Trophoblast cell (in vitro differentiated cells and primary cell): ENCODE measurements around the gene OVCA2.

Experiments
- DNase-seq, 2 donors: peaks; one replicate each; pipeline ENCODE4 v3.0.0-alpha.2; 2016
- H2AFZ ChIP-seq: 2 replicates; pipeline ENCODE4 v1.6.1; 2013; ENCODE audit warnings: low read length, moderate library complexity, mild to moderate bottlenecking; ENCODE audit not compliant: insufficient read depth, poor library complexity
- H2AK5ac ChIP-seq: 2 replicates; pipeline ENCODE4 v1.6.1; 2013; ENCODE audit warnings: mild to moderate bottlenecking, low read length
- H2BK120ac ChIP-seq: 2 replicates; pipeline ENCODE4 v1.6.1; 2013; ENCODE audit warnings: low read length, mild to moderate bottlenecking, moderate library complexity; ENCODE audit not compliant: insufficient read depth, poor library complexity
- H2BK12ac ChIP-seq: 2 replicates; pipeline ENCODE4 v1.6.1; 2013; ENCODE audit warnings: mild to moderate bottlenecking, low read length, moderate library complexity
- H2BK5ac ChIP-seq: 2 replicates; pipeline ENCODE4 v1.6.1; 2013; ENCODE audit warnings: low read length, low read depth, moderate library complexity, mild to moderate bottlenecking; ENCODE audit not compliant: poor library complexity
- H3K14ac ChIP-seq: 2 replicates; pipeline ENCODE4 v1.6.1; 2013; ENCODE audit warnings: mild to moderate bottlenecking, low read length
- H3K18ac ChIP-seq: 2 replicates; pipeline ENCODE4 v1.6.1; 2013; ENCODE audit warnings: mild to moderate bottlenecking, low read length
- H3K23ac ChIP-seq: 2 replicates; pipeline ENCODE4 v1.6.1; 2013; ENCODE audit warnings: low read length
- H3K27ac ChIP-seq: 2 replicates; pipeline ENCODE4 v1.5.1; 2013; ENCODE audit warnings: low read depth, mild to moderate bottlenecking, inconsistent platforms, low read length, moderate library complexity
- H3K27me3 ChIP-seq: 2 replicates; pipeline ENCODE4 v1.6.1; 2013; ENCODE audit warnings: inconsistent platforms, mild to moderate bottlenecking, low read length, moderate library complexity; ENCODE audit not compliant: insufficient read depth
- H3K36me3 ChIP-seq, 2 experiments: 1 replicate in 1 of 2; 2 replicates in 1 of 2; pipeline ENCODE4 v1.6.1; 2013; ENCODE audit warnings: low read length in 2 of 2, mild to moderate bottlenecking in 2 of 2, moderate library complexity in 1 of 2; ENCODE audit not compliant: insufficient read depth in 2 of 2, control insufficient read depth in 1 of 2
- H3K4ac ChIP-seq: 2 replicates; pipeline ENCODE4 v1.6.1; 2013; ENCODE audit warnings: low read depth, mild to moderate bottlenecking, low read length, moderate library complexity
- H3K4me1 ChIP-seq, 2 experiments: 1 replicate in 1 of 2; 2 replicates in 1 of 2; pipeline ENCODE4 v1.6.1; 2013; ENCODE audit warnings: low read length in 2 of 2, mild to moderate bottlenecking in 2 of 2, moderate library complexity in 1 of 2; ENCODE audit not compliant: insufficient read depth in 2 of 2, control insufficient read depth in 1 of 2
- H3K4me2 ChIP-seq: 2 replicates; pipeline ENCODE4 v1.6.1; 2013; ENCODE audit warnings: inconsistent platforms, mild to moderate bottlenecking, low read length, moderate library complexity
- H3K4me3 ChIP-seq: 2 replicates; pipeline ENCODE4 v1.5.1; 2013; ENCODE audit warnings: mild to moderate bottlenecking, low read depth, low read length, inconsistent platforms
- H3K79me1 ChIP-seq: one replicate; pipeline ENCODE4 v1.6.1; 2013; ENCODE audit warnings: low read length
- H3K79me2 ChIP-seq: 2 replicates; pipeline ENCODE4 v1.6.1; 2013; ENCODE audit warnings: low read length, mild to moderate bottlenecking; ENCODE audit not compliant: control insufficient read depth, insufficient read depth, poor library complexity
- H3K9ac ChIP-seq: 2 replicates; pipeline ENCODE4 v1.6.1; 2013; ENCODE audit warnings: mild to moderate bottlenecking, low read length
- H3K9me3 ChIP-seq: 2 replicates; pipeline ENCODE4 v1.6.1; 2013; ENCODE audit warnings: low read depth, mild to moderate bottlenecking, control low read depth, inconsistent platforms, low read length; ENCODE audit not compliant: insufficient read depth
- H4K12ac ChIP-seq: 2 replicates; pipeline ENCODE4 v1.6.1; 2013; ENCODE audit warnings: low read depth, mild to moderate bottlenecking, low read length, moderate library complexity
- H4K8ac ChIP-seq: 2 replicates; pipeline ENCODE4 v1.6.1; 2013; ENCODE audit warnings: low read depth, mild to moderate bottlenecking, low read length, moderate library complexity
- H4K91ac ChIP-seq: one replicate; pipeline ENCODE4 v1.6.1; 2013; ENCODE audit warnings: low read depth, mild to moderate bottlenecking, low read length, moderate library complexity
- WGBS: extraction: QIAGEN DNeasy Blood & Tissue Kit; methylation state at CpG from one replicate; pipeline ENCODE4 v1.1.7; 2013; ENCODE audit warnings: missing lambda C conversion rate; ENCODE audit not compliant: insufficient read length, insufficient coverage; ENCODE audit errors: extremely low coverage; 5-methylcytosine and 5-hydroxymethylcytosine counted together

The OVCA2 gene

DNA sequence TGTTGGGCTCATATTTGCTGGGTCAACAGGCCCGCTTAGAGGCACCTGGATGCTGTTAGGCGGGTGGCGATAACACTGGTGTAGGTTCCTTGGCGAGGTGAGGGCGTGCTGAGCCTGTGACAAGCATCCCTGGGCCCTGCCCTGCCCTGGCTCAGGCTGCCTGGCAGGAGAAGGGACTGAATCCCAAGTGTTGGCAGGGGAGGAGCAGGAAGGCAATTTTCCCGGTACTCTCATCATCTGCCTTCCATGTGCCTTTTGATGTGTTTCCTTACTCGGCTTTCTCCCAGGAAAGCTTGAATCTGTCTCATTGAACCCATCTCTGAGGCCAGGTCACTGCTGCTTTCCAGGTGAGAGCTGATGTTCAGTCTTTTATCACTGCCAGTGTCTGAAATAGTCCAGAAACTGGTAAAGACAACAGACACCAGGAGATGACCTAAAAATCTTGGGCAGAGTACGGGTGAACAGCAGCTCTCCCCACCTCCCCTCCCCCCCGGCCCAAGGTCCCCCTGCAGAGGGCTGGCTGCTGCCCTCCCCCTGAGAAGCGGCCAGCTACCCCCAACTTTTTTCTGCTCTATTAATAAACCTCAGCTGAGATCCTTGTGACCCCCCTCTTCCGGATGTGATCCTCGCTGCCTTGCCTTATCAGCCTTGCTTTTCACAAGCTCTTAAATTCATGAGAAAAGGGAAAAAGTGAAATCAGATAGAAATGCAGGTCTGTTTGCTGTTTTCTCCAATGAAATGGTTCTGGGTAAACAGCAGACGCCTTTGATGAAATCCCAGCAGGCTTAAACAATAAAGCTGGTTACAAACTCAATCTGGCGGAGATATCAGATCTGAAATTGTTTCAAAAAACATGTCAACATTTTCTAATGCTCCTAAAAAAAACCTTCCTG is 45.7 kb upstream of the OVCA2 start:
- Histone ChIP-seq H2AK5ac (no peak overlapping the region), H3K79me2 (no peaks in the 10 kb centered on the region), H2BK12ac (no peak overlapping the region), H3K23ac (no peak overlapping the region), H3K9ac (no peak overlapping the region), H2BK5ac (no peak overlapping the region), H2BK120ac (no peak overlapping the region), H4K8ac (no peak overlapping the region), H3K27ac (no peak overlapping the region), H3K4ac (no peak overlapping the region), H3K18ac (no peak overlapping the region), H3K4me2 (no peak overlapping the region), H3K36me3 (no peaks in the 10 kb centered on the region), H3K4me3 (no peak overlapping the region), H4K12ac (no peak overlapping the region), H4K91ac (no peak overlapping the region), H3K9me3 (no peaks in the 10 kb centered on the region), H3K27me3 (peaks cover 6% of the 10 kb centered on the region), H3K14ac (no peak overlapping the region), H3K79me1 (no peaks in the 10 kb centered on the region), H3K4me1 (peaks cover 10 to 16% of the 10 kb centered on the region in 2 experiments), H2AFZ (no peak overlapping the region)
- DNase-seq, result no peak
- no CpG with 5 or more reads among the region's 14 CpGs for WGBS

GRCh38 chr17:1996800-1997288 is 45.0 kb upstream of the OVCA2 start:
- WGBS, result no CpG with 5 or more reads among the region's 9 CpGs
- Histone ChIP-seq H3K27me3 (peaks cover 6% of the 10 kb centered on the region), H3K9ac (no peak overlapping the region), H3K14ac (no peak overlapping the region), H3K79me2 (no peaks in the 10 kb centered on the region), H3K23ac (no peak overlapping the region), H4K12ac (no peak overlapping the region), H2AK5ac (no peak overlapping the region), H3K79me1 (no peaks in the 10 kb centered on the region), H3K18ac (no peak overlapping the region), H3K9me3 (no peaks in the 10 kb centered on the region), H2BK12ac (no peak overlapping the region), H2AFZ (no peak overlapping the region), H3K4ac (no peak overlapping the region), H2BK5ac (no peak overlapping the region), H3K27ac (no peak overlapping the region), H3K4me2 (no peak overlapping the region), H4K91ac (no peak overlapping the region), H3K4me3 (no peak overlapping the region), H4K8ac (no peak overlapping the region), H3K36me3 (no peaks in the 10 kb centered on the region), H3K4me1 (peaks cover 10 to 16% of the 10 kb centered on the region in 2 experiments), H2BK120ac (no peak overlapping the region)
- DNase-seq, result no peak

DNA sequence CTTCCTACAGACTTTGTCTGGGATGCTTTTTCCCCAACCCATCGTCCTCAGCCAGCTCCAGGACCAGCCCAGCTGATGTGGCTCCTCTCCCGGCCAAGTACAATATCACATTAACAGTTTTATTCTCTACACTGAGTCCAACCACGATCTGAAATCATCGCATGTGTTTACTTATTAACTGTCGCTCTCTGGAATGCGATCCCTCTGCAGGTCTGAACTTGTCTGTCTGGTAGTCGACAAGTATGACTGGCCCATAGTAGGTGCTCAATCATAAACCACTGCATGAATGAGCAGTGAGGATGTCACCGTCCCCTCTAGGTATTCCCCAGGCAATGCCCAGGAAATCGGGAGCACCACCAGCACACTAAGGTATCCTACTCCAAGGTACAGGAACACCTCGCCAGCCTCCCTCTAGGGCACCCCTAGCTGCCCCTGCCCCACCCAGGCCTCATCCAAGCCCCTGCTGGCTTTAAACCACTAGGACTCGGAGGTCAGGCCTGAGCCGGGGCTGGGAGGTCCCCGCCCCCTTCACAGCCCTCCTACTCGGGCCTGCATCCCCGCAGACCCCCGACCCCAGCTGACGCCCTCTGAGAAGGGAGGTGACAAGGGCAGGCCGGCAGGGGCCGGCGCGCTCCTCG is 44.4 kb upstream of the OVCA2 start:
- no peaks in the 10 kb centered on the region for H3K79me2 ChIP-seq
- no peak overlapping the region for H2BK5ac ChIP-seq
- H3K14ac ChIP-seq, result no peak overlapping the region
- no peaks in the 10 kb centered on the region for H3K79me1 ChIP-seq
- H3K4ac ChIP-seq, result no peak overlapping the region
- no peak overlapping the region for H3K4me3 ChIP-seq
- no peak overlapping the region for H4K8ac ChIP-seq
- no CpG with 5 or more reads among the region's 22 CpGs for WGBS
- peaks cover 6% of the 10 kb centered on the region for H3K27me3 ChIP-seq
- H3K9me3 ChIP-seq, result no peaks in the 10 kb centered on the region
- H4K12ac ChIP-seq, result no peak overlapping the region
- peak overlapping the region; percentile 38 for H3K4me2 ChIP-seq
- H3K36me3 ChIP-seq, result no peaks in the 10 kb centered on the region
- no peak overlapping the region for H3K18ac ChIP-seq
- no peak for DNase-seq
- H2AK5ac ChIP-seq, result no peak overlapping the region
- H3K23ac ChIP-seq, result no peak overlapping the region
- H4K91ac ChIP-seq, result peak overlapping the region; percentile 60
- no peak overlapping the region for H2BK12ac ChIP-seq
- no peak overlapping the region for H3K9ac ChIP-seq
- H2AFZ ChIP-seq, result peak overlapping the region; percentile 39
- no peak overlapping the region for H2BK120ac ChIP-seq
- H3K4me1 ChIP-seq, result peaks cover 10 to 16% of the 10 kb centered on the region in 2 experiments
- H3K27ac ChIP-seq, result no peak overlapping the region

DNA sequence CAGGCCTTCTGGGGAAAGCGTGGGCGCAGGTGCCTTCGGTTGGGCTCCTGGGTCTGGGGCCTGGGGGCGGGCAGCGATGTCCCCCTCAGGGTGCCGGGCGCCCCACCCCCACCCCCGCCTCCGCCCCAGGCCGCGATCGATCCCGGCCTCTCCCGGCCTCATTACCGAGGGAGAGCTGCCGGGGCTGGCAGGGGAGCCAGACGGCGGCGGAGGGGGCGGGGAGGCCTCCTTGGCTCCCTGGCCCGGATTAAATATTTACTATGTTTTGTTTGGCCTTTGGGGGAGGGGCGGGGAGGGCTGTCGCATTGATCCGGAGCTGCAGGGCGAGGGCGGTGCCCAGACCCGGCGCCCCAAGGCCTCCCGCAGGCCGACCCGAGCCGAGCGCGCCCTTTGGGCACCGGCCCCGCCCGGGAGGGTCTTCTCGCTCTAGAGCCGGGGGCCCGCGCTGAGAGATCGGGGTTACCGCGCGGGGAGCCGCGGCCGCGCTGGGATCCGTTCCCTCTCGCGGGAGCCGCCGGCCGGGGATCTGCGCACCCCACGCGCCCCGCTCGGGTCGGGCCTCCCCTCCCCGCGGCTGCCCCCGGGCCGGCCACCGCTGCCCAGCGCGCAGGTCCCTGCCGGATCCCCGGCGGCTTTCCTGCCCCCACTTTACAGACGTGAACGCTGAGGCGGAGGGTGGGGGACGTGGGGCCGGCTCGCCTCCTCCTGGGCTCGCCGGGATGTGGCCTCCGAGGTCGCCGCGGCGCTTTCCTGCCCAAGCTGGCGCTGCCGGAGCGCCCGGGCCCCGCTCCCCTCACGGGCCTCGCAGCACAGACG is 43.7 kb upstream of the OVCA2 start:
- H3K4me3 ChIP-seq, result no peak overlapping the region
- no peaks in the 10 kb centered on the region for H3K79me1 ChIP-seq
- no CpG with 5 or more reads among the region's 92 CpGs for WGBS
- H3K23ac ChIP-seq, result no peak overlapping the region
- peak overlapping the region; percentile 23 for H4K8ac ChIP-seq
- H3K9me3 ChIP-seq, result no peaks in the 10 kb centered on the region
- H4K91ac ChIP-seq, result peak overlapping the region; percentile 60
- H3K14ac ChIP-seq, result peak overlapping the region; percentile 26
- H3K36me3 ChIP-seq, result no peaks in the 10 kb centered on the region
- H4K12ac ChIP-seq, result no peak overlapping the region
- H3K27me3 ChIP-seq, result peaks cover 6% of the 10 kb centered on the region
- no peak for DNase-seq
- no peak overlapping the region for H3K18ac ChIP-seq
- no peak overlapping the region for H2BK12ac ChIP-seq
- no peaks in the 10 kb centered on the region for H3K79me2 ChIP-seq
- no peak overlapping the region for H2BK5ac ChIP-seq
- no peak overlapping the region for H3K4ac ChIP-seq
- no peak overlapping the region for H3K27ac ChIP-seq
- H3K4me1 ChIP-seq, result peaks cover 10 to 16% of the 10 kb centered on the region in 2 experiments
- no peak overlapping the region for H2AK5ac ChIP-seq
- peak overlapping the region; percentile 50 for H2AFZ ChIP-seq
- peak overlapping the region; percentile 61 for H3K4me2 ChIP-seq
- peak overlapping the region; percentile 67 for H2BK120ac ChIP-seq
- H3K9ac ChIP-seq, result no peak overlapping the region
